ENCODE results near the gene KSR1. TPM values are rescaled to one million over a fixed set of nuclear protein-coding genes. Genes with fewer than 3 reads are reported as not detected.

Gene KSR1
- total and polyA plus RNA-seq, 9 of the 15 experiments (the other 6 are each of a cell fraction or from before 2014, with no cell fraction given), result 1.4 to 51.7 (median 18.4) TPM

DNA sequence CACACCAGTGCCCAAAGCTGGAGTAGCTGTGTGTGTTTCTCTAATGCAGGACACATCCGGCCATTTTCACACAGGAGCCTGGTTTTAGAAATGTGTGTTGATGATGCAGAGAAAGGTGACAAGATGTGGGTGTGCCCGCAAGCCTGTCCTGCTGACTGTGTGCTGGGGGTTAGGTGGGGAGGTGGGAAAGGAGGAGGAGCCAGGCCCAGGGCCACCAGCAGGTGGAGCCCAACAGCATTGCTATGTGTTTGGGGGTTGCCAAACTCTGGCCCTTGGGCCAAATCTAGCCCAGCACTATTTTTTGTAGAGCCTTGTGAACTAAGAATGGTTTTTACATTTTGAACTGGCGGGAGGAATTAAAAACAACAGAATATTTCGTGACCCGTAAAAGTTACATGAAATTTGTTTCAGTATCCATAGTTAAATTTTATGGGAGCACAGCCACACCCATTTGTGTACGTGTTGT, 113.0 kb downstream of the KSR1 start (continued):
- TF ChIP-seq CGGBP1 (CRISPR knock-in tag; IDR thresholded peaks at IDR 0.05) (no peak), PHB (CRISPR knock-in tag; IDR thresholded peaks at IDR 0.05) (no peak), MCM2 (IDR thresholded peaks at IDR 0.05; ENCODE audit: low read depth) (no peak), NRF1 (conservative IDR thresholded peaks at IDR 0.05 in 1 of 2, IDR thresholded peaks at IDR 0.05 in 1 of 2) (no peak; a peak in 1 of 4 replicates), ATF3 (IDR thresholded peaks at IDR 0.05) (peak; percentile 28; the same call in 1 of the 2 replicates), ATF3 (CRISPR knock-in tag; conservative IDR thresholded peaks at IDR 0.05) (no peak), NONO (IDR thresholded peaks at IDR 0.05; ENCODE audit: low read depth in 2 of 2, low read length in 1 of 2) (no peak), SLC30A9 (CRISPR knock-in tag; IDR thresholded peaks at IDR 0.05) (no peak), ELF1 (tag; IDR thresholded peaks at IDR 0.05) (no peak), SP2 (IDR thresholded peaks at IDR 0.05; ENCODE audit: extremely low read depth, low read depth, low read length, poor library complexity, severe bottlenecking) (no peak), ZNF280A (IDR thresholded peaks at IDR 0.05; ENCODE audit: low read depth, partially characterized antibody) (no peak), YY1 (IDR thresholded peaks at IDR 0.05; ENCODE audit: borderline replicate concordance in 1 of 3, control insufficient read depth in 1 of 3, extremely low read depth in 1 of 3, insufficient read depth in 3 of 3, insufficient read length in 1 of 3, insufficient replicate concordance in 2 of 3, low read depth in 1 of 3, low read length in 2 of 3) (peak in 2 of 3 experiments; percentile 48 to 73), KLF10 (CRISPR knock-in tag; IDR thresholded peaks at IDR 0.05) (no peak), FOXP1 (CRISPR knock-in tag; IDR thresholded peaks at IDR 0.05) (no peak), SMAD1 (IDR thresholded peaks at IDR 0.05; ENCODE audit: low read depth, low read length, partially characterized antibody) (no peak), POLR2H (tag; IDR thresholded peaks at IDR 0.05; ENCODE audit: low read depth) (no peak), ZNF232 (CRISPR knock-in tag; IDR thresholded peaks at IDR 0.05) (no peak)
- TF ChIP-seq, protein P1, sequence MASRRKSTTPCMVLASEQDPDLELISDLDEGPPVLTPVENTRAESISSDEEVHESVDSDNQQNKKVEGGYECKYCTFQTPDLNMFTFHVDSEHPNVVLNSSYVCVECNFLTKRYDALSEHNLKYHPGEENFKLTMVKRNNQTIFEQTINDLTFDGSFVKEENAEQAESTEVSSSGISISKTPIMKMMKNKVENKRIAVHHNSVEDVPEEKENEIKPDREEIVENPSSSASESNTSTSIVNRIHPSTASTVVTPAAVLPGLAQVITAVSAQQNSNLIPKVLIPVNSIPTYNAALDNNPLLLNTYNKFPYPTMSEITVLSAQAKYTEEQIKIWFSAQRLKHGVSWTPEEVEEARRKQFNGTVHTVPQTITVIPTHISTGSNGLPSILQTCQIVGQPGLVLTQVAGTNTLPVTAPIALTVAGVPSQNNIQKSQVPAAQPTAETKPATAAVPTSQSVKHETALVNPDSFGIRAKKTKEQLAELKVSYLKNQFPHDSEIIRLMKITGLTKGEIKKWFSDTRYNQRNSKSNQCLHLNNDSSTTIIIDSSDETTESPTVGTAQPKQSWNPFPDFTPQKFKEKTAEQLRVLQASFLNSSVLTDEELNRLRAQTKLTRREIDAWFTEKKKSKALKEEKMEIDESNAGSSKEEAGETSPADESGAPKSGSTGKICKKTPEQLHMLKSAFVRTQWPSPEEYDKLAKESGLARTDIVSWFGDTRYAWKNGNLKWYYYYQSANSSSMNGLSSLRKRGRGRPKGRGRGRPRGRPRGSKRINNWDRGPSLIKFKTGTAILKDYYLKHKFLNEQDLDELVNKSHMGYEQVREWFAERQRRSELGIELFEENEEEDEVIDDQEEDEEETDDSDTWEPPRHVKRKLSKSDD (conservative IDR thresholded peaks at IDR 0.05; ENCODE audit: low read length), result no peak
